HG03108 (cell line): ENCODE data around the gene TRABD2B.

Experiments
- ATAC-seq: cut with Tn5 transposase; IDR thresholded peaks from one replicate; pipeline ENCODE4 v1.9.1; 2021; ENCODE audit warnings: moderate library complexity; ENCODE audit not compliant: unreplicated experiment

Gene TRABD2B

GRCh38 chr1:47812904-47813514, 184.2 kb downstream of the TRABD2B start:
- no peak for ATAC-seq

GRCh38 chr1:47810964-47811682, 186.1 kb downstream of the TRABD2B start:
- ATAC-seq: no peak

GRCh38 chr1:47809301-47810084, 187.7 kb downstream of the TRABD2B start:
- no peak for ATAC-seq

GRCh38 chr1:47808612-47809011, 188.6 kb downstream of the TRABD2B start:
- ATAC-seq: no peak

- no peak for ATAC-seq
These were observed 191.2 kb downstream of the TRABD2B start for GRCh38 chr1:47805921-47806361.

GRCh38 chr1:47805018-47805417, 192.2 kb downstream of the TRABD2B start:
- no peak for ATAC-seq

- ATAC-seq: no peak
These were observed 193.2 kb downstream of the TRABD2B start for GRCh38 chr1:47803815-47804501.

GRCh38 chr1:47797575-47797974, 199.6 kb downstream of the TRABD2B start:
- no peak for ATAC-seq

GRCh38 chr1:47796626-47797025, 200.6 kb downstream of the TRABD2B start:
- ATAC-seq: no peak

GRCh38 chr1:47795102-47795501, 202.1 kb downstream of the TRABD2B start:
- no peak for ATAC-seq

- ATAC-seq: no peak
These were observed 202.7 kb downstream of the TRABD2B start for GRCh38 chr1:47794530-47794929.

GRCh38 chr1:47794081-47794480, 203.1 kb downstream of the TRABD2B start:
- ATAC-seq: no peak

- ATAC-seq: no peak
These were observed 203.6 kb downstream of the TRABD2B start for GRCh38 chr1:47793563-47793962.

GRCh38 chr1:47792779-47793178, 204.4 kb downstream of the TRABD2B start:
- no peak for ATAC-seq

GRCh38 chr1:47791879-47792608, 205.1 kb downstream of the TRABD2B start:
- no peak for ATAC-seq

GRCh38 chr1:47788761-47789160, 208.4 kb downstream of the TRABD2B start:
- ATAC-seq: no peak

GRCh38 chr1:47787560-47787959, 209.6 kb downstream of the TRABD2B start:
- ATAC-seq: no peak

- no peak for ATAC-seq
These were observed 210.9 kb downstream of the TRABD2B start for GRCh38 chr1:47786316-47786715.

- ATAC-seq: no peak
These were observed 211.5 kb downstream of the TRABD2B start for GRCh38 chr1:47785561-47786271.

GRCh38 chr1:47785118-47785517, 212.1 kb downstream of the TRABD2B start:
- no peak for ATAC-seq
